T47D (cell line): ENCODE results near the gene KRT78.

ENCODE experiments used
- DNase-seq, 2 experiments: peaks; one replicate each; pipeline versions ENCODE4 v3.0.0 to v3.0.0-alpha.2; 2011 to 2012; ENCODE audit warnings: low read depth in 1 of 2, low spot score in 1 of 2
- JUND ChIP-seq: IDR thresholded peaks from 2 replicates; pipeline ENCODE4 v1.6.1; 2012; ENCODE audit warnings: low read depth
- in situ Hi-C: cut with HindIII; loops from 2 replicates; pipeline ENCODE4 v1.10.0; 2016; ENCODE audit warnings: low sequenced_read_pairs, low pct_unique_long_range_greater_than_20kb

KRT78 gene

DNA sequence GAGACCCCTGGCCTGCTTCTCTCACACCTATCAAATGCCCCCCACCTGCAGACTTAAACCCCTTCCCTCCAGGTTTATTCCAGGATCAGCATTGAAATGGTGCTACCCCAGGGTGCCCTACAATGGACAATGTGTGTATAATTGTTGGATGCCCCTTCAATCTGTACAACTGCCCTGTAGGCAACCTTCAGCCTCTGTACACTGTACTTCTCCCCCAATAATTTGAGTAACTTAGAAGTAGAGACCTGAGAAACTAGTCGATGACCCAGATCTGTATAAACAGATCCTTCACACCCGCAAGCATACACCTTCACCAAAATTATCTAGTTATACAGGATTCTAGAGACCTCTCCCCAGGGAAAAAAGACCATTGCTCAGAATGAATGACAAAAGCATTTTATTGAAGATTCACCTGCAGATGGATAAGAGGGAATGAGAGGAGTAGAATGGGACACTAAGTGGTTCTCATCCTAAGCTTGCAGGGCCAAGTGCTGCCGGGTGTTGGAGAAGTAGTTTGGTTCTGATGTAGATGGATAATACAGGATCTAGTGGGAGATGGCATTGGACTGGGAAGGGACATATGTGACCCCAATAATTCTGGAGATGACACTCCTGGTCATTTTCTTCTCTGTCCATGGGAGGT, 42.5 kb downstream of the KRT78 start:
- in situ Hi-C loops, result no loop called here
- no peak for TF ChIP-seq JUND
- DNase-seq, result no peak

DNA sequence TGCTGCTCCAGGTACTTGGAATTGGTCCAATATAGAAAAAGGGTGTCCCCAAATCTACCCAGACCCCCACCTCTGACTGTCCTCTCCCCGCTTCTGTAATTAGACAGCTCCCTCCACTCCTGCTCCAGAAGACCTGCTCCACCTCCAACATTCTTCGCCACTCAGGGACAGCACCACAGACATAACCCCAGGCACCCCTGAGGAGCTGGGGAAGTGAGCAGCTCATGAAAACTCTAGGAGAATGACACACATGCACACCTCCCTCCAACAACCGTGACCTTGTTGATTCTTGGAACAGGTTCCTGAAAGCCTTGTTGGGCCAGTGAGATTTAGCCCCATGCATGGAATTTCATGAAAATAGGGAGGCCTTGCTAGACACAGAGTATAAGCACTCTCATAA, 43.1 kb downstream of the KRT78 start:
- DNase-seq, result peak in 1 of 2 experiments; percentile 34
- TF ChIP-seq JUND, result no peak
- in situ Hi-C loops, result no loop called here

GRCh38 chr12:52805000-52805399, 43.8 kb downstream of the KRT78 start:
- DNase-seq, result no peak
- no peak for TF ChIP-seq JUND
- in situ Hi-C loops, result no loop called here

DNA sequence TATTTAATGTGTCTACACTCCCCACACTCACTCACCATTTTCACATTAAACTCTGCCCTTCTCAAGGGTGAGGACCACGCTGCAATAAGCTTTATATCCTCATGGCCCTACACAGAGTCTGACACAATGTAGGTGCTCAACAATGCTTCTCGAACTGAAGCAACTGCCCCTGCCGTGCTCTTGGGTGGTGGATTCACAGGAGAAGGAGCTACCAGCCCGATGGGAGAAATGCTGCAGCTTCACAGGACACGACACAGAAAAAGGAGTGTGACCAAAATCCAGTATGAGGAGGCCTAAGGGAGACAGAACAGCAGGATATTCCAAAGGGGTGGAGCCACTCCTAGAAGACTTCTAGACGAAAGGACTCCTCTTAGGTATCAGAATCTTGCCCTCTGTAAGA, 46.4 kb downstream of the KRT78 start:
- no peak for DNase-seq
- no peak for TF ChIP-seq JUND
- in situ Hi-C loops, result no loop called here

- no peak for DNase-seq
- no peak for TF ChIP-seq JUND
- in situ Hi-C loops, result no loop called here
Observed at GRCh38 chr12:52801773-52802172, 47.0 kb downstream of the KRT78 start.

DNA sequence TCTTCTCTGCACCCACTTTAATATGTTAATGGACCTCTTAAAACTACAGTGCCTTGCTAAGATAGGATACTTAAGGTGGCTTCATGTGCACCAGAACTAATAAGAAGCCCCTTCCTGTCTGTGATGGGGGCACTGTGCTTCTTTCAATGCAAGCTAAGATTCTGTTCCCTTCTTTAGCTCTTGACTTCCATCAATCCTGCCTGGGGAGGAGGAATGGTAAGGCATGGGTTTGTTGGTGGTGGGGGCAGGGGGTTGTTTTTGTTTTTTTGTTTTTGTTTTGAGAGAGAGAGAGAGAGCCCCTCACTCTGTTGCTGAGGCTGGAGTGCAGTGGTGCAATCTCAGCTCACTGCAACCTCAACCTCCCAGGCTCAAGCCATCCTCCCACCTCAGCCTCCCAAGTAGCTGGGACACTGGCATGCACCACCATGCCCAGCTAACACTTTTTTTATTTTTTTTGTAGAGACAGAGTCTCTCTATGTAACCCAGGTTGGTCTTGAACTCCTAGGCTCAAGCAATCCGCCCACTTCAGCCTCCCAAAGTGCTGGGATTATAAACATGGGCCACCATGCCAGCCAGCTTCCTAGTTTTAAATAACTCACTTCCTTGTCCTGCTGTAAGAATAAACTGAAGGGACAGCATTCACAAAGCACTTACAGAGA, 48.4 kb downstream of the KRT78 start:
- no peak for TF ChIP-seq JUND
- DNase-seq, result no peak
- in situ Hi-C loops, result no loop called here

DNA sequence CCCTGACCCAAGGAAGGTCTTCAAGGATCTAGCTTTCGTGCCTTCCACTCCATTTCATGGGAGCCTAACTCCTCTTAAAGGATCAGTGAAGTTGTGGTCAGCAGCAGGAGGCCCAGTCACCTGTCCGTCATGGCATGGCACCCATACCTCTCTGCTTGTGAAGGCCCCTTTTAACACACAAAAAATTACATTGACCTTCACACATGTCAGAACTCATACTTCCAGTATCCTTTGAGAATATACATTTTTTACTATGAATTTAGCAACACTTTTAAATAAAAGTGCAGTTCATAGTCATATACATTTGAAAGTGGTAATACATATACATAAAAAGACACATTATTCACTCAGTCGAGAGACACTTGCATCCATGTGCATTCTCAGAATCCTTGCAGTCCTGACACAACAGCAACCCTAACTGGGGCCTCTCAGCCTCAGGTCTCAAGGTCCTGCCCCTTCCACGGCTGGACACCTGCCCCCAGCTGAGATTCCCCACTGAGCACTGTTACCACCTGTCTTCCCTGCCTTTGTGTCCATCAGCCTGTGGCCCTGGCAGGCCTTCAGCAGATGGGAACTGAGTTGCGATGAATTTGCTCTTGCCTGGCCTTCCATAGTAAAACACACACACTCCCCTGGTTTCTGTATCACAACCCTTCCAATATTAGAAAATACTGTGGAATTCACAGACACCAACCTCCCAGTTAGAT, 49.1 kb downstream of the KRT78 start:
- in situ Hi-C loops, result no loop called here

DNA sequence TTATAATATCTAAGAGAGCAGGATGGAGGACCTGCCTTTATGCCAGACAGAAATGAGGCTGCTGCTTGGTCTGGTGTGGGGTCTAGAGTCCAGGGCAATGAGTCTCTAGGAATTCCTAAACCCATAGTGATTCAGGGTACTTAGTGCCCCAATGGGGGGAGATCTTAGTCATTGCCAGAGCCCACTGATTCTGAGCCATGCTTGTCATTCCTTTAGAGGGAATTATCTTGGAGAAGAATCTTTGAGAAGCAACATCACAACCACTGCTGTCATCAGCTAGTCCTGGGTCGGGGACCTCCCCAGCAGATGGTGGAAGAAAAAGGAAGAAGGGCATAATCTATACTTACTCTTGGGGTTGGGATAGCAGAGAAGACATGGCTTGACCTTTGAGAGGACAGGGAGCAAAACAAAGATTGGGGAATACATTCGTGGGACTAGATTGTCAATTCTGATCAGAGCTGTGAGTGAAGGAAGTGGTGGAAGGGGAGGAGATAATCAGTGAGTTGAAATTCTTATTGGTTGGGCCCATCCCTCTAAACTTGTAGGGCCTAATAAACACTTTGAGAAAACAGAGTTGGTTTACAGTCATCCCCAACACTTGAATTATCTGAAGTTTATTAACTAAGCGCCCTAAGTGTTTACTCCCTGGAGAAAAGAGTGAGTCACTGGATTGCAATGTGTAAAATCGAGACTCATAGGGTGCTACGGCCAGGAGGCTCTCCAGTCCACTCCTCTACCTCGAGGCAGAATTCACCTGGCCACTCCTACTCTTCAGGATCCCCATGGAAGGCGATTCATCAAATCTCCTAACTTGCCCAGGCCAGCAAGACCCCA, 49.9 kb downstream of the KRT78 start:
- peak; percentile 29; the same call in 1 of the 2 replicates for TF ChIP-seq JUND
- in situ Hi-C loops, result no loop called here
- peak in 1 of 2 experiments; percentile 26 for DNase-seq

More for the DNA sequence above, 49.1 kb downstream of the KRT78 start:
- TF ChIP-seq JUND, result no peak
- DNase-seq, result no peak

- DNase-seq, result no peak
- in situ Hi-C loops, result no loop called here
- no peak for TF ChIP-seq JUND
Observed at GRCh38 chr12:52798003-52798670, 50.7 kb downstream of the KRT78 start.

- no peak for TF ChIP-seq JUND
- no peak for DNase-seq
- in situ Hi-C loops, result no loop called here
Observed at GRCh38 chr12:52797529-52797894, 51.3 kb downstream of the KRT78 start.

- in situ Hi-C loops, result no loop called here
- no peak for TF ChIP-seq JUND
- DNase-seq, result no peak
Observed at GRCh38 chr12:52796839-52797528, 51.8 kb downstream of the KRT78 start.

DNA sequence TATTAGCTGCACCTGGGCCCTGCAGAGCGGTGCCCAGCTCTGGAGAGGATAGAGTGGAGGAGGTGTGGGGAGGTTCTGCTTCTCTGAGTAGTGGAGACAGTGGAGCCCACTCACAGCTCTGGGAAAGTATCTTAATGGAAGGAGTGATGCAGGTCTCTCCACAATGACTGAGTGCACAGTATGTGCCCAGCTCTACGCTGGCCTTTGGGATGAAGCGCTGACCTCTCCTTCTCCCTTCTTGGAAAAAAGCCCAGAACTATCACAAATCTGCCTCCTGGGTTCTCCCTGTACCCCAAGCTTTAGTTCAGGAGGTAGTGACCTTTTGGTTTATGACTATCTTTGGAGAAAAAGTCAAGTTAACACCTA, 52.4 kb downstream of the KRT78 start:
- no peak for TF ChIP-seq JUND
- in situ Hi-C loops, result no loop called here
- no peak for DNase-seq
